Brain pericyte (primary cell): Measurements from ENCODE around the gene AKIRIN1.
"Not testable (repeated sequence)": the region's sequence is repeated elsewhere in the genome, so short reads cannot be mapped to it uniquely, and the experiment has no call there.

ENCODE experiments used
- DNase-seq: peaks from one replicate; pipeline ENCODE4 v3.0.0-alpha.2; 2012; ENCODE audit warnings: low read depth, low spot score

Gene AKIRIN1, protein sequence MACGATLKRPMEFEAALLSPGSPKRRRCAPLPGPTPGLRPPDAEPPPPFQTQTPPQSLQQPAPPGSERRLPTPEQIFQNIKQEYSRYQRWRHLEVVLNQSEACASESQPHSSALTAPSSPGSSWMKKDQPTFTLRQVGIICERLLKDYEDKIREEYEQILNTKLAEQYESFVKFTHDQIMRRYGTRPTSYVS

DNA sequence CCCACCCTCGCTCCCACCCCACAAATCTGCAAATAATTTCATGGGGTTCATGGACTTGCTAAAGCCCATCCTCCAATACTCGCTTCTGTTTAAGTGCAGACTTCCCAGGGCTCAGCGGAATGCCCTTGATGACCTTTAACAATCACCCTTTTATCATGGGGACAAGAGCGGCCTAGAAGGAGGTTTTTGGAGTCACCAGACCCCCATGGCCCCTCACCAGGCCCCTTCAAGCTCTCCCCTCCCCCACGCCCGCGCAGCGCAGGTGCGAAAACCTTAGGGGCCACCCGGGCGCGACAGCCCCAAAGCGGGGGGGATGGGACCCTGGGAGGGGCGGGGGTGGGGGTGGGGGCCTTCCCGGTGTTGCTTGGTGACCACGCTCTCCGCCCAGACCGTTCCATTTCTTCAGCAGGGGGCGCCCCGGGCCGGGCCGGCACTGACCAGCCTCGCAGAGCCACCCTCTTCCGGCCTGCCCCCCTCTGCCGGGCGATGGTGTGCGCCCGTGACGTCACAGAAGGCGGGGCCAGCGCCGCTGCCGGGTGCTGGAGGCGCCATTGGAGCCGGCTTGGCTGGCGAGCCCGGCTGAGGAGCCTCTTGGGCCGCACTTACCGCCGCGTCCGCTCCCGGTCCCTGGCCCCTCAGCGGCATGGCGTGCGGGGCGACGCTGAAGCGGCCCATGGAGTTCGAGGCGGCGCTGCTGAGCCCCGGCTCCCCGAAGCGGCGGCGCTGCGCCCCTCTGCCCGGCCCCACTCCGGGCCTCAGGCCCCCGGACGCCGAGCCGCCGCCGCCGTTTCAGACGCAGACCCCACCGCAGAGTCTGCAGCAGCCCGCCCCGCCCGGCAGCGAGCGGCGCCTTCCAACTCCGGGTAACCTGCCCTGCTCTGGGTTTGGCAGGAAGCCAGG is at the start of gene AKIRIN1:
AKIRIN1 (plus strand) TSS at position 539 of the 900 bp plus-strand sequence; CDS start at position 644, 105 bp downstream.
- peak; percentile 74 for DNase-seq

GRCh38 chr1:38941527-38942019 is 49.5 kb upstream of the AKIRIN1 start, which contains the start of gene RHBDL2:
Gene RHBDL2, minus strand, starts transcription at chr1:38941830. Its CDS starts 22,618 bp downstream, at chr1:38919212.
- no peak for DNase-seq

DNA sequence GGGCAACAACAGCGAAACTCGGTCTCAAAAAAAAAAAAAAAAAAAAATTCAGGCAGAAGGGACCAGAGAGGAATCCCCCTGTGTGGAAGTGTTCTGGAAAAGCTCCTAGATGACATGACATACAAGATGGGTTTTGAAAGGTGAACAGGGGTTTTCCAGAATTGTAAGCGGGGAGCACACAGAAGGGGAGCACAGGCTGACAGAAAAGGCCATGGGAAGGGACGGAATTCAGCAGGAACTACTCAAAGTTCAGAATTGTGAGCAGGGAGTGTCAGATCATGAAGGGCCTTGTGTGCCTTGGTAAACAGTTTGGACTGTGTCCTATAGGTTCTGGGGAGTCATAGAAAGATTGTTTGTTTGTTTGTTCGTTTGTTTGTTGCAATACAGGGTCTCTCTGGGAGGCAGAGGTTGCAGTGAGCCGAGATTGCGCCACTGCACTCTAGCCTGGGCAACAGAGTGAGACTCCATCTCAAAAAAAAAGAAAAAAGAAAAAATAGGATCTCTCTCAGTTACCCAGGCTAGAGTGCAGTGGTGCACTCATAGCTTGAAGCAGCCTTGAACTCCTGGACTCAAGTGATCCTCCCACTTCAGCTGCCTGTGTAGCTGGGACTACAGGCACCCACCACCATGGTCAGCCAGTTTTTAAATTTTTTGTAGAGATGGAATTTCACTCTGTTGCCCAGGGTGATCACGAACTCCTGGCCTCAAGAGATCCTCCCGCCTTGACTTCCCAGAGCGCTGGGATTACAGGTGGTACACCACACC is 48.2 kb upstream of the AKIRIN1 start:
- no peak for DNase-seq

GRCh38 chr1:38944547-38944946 is 46.5 kb upstream of the AKIRIN1 start:
- no peak for DNase-seq

GRCh38 chr1:38950553-38950952 is 40.5 kb upstream of the AKIRIN1 start:
- no peak for DNase-seq

- DNase-seq, result no peak
Measured at GRCh38 chr1:38953433-38953860, 37.6 kb upstream of the AKIRIN1 start.

DNA sequence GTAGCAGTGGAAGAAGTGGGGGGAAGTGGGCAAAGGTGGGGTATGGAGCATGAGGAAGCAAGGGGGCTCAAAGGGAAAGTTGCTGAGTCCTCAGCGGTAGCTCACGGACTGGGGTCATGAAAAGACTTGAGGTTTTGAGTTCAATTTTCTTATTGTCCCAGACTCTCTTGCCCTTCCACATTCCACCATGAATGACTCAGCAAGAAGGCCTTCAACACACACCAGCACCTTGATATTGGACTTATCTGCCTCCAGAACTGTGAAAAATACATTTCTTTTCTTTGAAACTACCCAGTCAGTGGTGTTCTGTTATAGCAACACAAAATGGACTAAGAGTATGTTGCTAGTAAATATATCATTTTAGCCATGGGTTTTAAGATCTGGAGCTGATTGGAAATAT is 32.1 kb upstream of the AKIRIN1 start:
- no peak for DNase-seq

- DNase-seq, result no peak
Measured at GRCh38 chr1:38962113-38962512, 29.0 kb upstream of the AKIRIN1 start.

DNA sequence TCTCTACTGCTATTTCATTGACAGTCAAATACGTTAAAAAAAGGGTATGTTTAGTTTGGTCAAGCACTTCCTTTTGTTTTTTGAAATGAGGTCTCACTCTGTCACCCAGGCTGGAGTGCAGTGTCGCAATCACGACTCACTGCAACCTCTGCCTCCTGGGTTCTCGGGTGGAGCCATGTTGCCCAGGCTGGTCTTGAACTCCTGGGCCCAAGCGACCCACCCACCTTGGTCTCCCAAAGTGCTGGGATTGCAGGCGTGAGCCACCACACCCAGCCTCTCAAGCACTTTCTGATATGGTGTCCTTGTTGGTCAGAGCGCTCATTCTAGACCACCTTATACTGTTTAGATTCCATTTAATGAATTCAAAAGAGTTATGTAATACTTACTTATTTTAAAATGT is 28.5 kb upstream of the AKIRIN1 start:
- no peak for DNase-seq

DNA sequence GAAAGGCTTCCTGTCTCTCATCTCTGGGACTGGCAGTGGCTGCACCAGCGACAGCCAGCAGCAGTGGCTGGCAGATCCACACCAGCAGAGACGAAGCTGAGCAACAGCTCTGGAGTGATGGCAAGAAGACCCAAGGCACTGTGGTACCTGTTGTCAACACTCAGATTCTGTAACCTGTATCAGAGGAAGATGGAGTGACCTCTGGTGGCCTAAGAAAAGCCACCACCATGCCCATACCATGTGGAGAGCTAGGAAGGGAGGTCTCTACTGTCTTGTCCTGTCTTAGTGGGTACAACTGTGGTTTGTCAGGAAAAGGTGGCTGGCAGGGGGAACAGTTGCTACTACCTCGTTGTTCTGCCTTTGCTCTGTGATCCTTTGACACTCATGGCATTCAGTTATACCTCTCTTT is 26.9 kb upstream of the AKIRIN1 start:
- DNase-seq, result no peak

GRCh38 chr1:38973145-38973544 is 17.9 kb upstream of the AKIRIN1 start:
- DNase-seq, result not testable (repeated sequence)

DNA sequence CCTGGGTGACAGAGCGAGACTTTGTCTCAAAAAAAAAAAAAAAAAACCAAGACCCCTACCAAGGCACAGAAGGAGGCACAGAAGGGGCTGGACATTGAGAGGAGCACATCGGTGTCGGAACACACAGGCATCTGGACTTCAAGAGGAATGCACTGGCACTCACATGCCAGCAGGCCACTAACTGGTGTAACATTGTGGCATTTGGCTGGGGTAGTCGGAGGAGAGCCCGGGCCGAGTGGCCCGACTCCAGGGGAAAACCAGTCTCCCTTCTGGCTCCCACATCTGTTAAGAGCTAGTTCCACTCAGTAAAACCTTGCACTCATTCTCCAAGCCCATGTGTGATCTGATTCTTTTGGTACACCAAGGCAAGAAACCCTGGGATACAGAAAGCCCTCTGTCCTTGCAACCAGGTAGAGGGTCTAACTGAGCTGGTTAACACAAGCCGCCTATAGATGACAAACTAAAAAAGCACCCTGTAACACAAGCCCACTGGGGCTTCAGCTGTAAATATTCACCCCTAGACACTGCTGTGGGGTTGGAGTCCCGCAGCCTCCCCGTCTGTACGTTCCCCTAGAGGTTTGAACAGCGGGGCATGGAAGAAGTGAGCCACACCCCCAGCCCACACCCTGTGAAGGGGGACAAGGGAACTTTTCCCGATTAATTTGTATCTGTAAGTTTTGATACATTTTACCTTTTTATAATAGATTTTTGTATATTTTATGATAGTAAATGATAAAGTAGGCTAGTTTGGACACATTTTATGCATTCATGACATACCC is 17.2 kb upstream of the AKIRIN1 start:
- DNase-seq, result no peak

DNA sequence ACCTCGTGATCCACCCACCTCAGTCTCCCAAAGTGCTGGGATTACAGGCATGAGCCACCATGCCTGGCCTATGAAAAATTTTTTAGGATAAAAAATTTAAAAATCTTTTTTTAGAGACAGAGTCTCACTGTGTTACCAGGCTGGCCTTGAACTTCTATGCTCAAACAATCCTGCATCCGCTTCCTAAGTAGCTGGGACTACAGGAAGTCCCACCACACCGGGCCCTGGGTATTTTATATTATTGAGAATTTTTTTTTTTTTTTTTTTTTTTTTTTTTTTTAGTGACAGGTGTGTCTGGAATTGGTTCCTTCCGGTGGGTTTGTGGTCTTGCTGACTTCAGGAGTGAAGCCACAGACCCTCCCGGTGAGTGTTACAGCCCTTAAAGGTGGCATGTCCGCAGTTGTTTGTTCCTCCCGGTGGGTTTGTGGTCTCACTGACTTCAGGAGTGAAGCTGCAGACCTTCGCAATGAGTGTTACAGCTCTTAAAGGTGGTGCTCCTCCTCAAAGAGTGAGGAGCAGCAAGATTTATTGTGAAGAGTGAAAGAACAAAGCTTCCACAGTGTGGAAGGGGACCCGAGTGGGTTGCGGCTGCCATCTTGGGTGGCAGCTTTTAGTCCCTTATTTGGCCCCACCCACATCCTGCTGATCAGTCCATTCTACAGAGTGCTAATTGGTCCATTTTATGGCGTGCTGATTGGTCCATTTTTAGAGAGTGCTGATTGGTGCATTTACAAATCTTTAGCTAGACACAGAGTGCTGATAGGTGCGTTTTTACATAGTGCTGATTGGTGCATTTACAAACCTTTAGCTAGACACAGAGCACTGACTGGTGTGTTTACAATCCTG is 13.5 kb upstream of the AKIRIN1 start:
- not testable (repeated sequence) for DNase-seq

- DNase-seq, result not testable (repeated sequence)
Measured at GRCh38 chr1:38978245-38978542, 12.9 kb upstream of the AKIRIN1 start.

DNA sequence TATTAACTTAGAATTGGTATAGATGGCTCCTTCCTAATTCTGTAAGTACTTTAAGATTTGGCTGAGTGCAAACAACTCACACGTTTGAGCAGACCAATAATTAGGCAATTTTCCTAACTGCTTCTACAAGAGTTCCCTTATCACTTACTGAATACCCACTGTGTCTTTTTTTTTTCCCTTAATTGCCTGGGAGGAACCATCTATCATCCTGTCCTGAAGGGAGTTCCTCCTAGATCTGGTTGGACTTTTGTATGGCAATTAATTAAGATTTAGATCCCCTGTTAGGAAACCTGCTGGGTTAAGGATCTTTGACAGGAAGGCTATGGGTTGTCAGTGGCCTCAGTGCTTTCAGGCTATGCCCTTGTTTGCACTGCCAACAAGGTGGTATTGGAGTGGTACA is 11.7 kb upstream of the AKIRIN1 start:
- DNase-seq, result not testable (repeated sequence)

GRCh38 chr1:38989979-38990378 is 1.1 kb upstream of the AKIRIN1 start:
- DNase-seq, result no peak

GRCh38 chr1:38990386-38990737 is 714 bp upstream of the AKIRIN1 start:
- DNase-seq, result no peak

- no peak for DNase-seq
Measured at GRCh38 chr1:38991638-38992411, 749 bp downstream of the AKIRIN1 start.

- DNase-seq, result no peak
Measured at GRCh38 chr1:38992412-38993111, 1.5 kb downstream of the AKIRIN1 start.
